LHCN-M2 (cell line): ENCODE results near the gene ASMTL. TPM values are rescaled to one million over a fixed set of nuclear protein-coding genes. Genes with fewer than 3 reads are reported as not detected.
"Not testable (repeated sequence)": the region's sequence is repeated elsewhere in the genome, so short reads cannot be mapped to it uniquely, and the experiment has no call there.

Experiments
- DNase-seq: peaks from one replicate; pipeline ENCODE4 v3.0.0-alpha.2; 2012; ENCODE audit warnings: low read depth
- polyA plus RNA-seq: library from polyadenylated mRNA; unstranded; fragments of >200 nt; gene quantifications from one replicate; pipeline ENCODE4 v1.2.1, GENCODE V29; 2012; ENCODE audit warnings: missing spikeins
- total RNA-seq: library from RNA; depleted of rRNA; stranded (reverse); fragments of >200 nt; gene quantifications from 2 replicates; pipeline ENCODE4 v1.2.3, GENCODE V29; 2014; rRNA removed

ASMTL gene
- total RNA-seq = 11.5 and 15.1 TPM in 2 replicates
- 28.1 TPM for polyA plus RNA-seq

- peak; percentile 95 for DNase-seq
These were observed at the start of gene ASMTL for GRCh38 chrX:1452516-1453394. Gene ASMTL, minus strand, starts transcription at chrX:1452909. Its CDS starts 69 bp downstream, at chrX:1452840.

DNA sequence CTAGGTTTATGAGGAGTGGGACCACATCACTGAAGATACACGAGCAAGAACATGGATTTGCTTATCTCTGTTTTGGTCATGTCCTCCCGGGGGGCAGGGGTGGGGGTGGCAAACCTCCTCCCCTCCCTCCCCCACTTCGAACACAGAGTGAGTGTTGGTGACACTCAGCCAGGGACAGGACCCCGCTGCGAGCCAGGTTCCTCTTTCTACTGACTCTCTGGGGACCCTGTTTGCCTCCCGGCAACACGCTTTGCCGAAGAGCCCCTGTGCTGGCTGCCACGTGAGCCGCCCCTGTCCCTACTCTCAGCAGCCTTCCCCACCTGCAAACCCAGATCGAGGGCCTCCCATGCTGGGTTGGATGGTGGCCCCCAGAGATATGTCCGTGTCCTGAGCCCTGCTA is 49.5 kb upstream of the ASMTL start:
- DNase-seq = no peak

GRCh38 chrX:1500701-1501624 is 48.3 kb upstream of the ASMTL start:
- DNase-seq = no peak

GRCh38 chrX:1496076-1496475 is 43.4 kb upstream of the ASMTL start:
- no peak for DNase-seq

DNA sequence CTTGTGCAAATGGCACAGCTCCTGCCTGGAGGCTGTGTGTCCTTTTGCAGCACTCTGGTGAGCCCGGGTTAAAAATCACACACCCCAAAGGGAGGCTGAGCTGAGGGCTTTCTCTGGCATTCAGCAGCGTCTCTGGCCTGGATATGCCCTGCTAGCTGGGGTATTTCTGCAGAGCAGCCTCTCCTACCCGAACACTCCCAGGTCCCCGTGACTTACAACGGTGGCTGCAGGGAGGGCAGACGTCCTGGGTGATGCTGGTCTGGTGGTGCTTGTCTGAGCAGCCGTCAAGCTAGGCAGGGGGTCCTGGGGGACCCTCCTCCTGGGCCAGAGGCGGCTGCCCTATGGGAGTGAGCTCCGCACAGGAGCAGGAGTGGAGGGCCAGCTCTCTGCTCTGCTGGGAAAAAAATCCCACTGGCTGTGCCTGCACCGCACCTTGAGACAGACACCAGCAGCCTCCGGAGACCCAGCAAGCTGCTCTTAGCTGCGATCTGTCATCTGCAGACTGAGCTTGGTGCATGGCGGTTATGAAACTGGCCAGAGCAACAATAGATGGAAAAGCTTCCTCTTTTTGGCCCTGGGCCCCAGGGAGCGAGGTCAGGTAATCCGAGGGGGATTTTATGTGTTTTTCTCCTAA is 41.3 kb upstream of the ASMTL start:
- no peak for DNase-seq

DNA sequence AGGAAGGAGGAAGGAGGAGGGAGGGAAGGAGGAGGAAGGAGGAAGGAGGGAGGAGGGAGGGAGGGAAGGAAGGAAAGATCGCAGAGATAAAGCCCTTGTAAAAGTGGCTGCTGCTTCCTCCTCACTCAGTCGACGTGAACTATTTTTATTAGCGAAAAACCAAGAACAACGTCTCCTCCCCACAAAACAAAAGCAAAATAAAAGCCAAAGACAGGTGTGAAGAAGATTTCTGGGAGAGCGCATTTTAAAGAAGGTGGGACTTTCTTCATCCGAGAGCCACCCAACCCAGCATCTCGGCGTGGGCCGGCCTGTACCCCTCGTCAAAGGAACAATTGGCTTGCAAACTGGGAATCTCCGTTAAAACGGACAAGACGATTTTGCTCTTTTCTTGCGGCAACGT is 40.7 kb upstream of the ASMTL start:
- no peak for DNase-seq

DNA sequence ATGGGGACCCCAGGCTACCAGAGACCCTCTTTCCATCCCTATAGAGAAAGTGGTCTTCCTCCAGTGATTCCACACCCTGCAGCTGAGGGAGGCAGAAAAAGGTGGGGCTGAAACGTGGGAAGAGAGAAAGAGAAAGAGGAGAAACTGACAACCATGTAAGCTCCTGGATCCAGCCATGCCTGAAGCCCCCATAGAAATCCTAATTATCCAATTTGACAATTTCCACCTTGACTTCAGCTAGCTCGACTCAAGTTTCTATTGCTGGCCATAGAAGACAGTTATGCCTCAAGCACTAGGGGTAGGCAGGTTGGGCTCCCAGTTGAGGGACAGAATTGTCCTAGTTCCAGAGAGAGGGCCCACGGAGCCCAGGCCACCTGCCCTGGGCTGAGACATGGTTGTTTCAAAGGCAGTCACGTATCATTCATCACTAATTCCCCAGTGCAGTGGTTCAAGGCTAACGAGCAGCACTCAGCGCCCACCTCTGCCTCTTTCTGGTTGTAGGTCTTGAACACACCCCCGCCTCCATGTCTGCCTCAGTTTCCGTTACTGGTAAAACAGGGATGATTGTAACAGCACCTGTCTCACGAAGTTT is 39.8 kb upstream of the ASMTL start:
- DNase-seq = no peak

- DNase-seq = peak; percentile 21
These were observed 39.2 kb upstream of the ASMTL start for GRCh38 chrX:1491851-1492349.

DNA sequence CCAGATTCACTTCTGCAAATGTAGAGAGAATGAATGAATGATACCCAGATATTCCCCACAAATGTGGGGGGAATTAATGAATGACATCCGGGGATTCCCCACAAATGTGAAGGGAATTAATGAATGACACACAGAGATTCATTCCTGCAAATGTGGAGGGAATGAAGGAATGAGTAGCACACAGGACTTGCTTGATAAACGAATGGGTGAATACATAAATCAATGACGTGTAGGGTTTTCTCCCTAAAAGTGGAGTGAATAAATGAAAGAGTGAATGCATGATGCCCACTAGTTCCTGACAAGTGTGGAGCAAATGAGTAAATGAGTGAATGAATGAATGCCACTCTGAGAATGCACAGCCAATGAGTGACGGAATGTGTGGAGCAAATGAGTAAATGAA is 38.5 kb upstream of the ASMTL start:
- DNase-seq = not testable (repeated sequence)

- DNase-seq = not testable (repeated sequence)
These were observed 38.0 kb upstream of the ASMTL start for GRCh38 chrX:1490723-1491122.

DNA sequence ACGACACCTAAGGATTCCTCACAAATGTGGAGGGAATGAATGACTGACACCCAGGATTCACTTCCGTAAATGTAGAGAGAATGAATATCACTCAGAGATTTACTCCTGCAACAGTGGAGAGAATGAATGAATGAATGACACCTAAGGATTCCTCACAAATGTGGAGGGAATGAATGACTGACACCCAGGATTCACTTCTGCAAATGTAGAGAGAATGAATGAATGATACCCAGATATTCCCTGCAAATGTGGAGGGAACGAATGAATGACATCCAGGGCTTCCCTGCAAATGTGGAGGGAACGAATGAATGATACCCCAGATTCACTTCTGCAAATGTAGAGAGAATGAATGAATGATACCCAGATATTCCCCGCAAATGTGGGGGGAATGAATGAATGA is 36.6 kb upstream of the ASMTL start:
- not testable (repeated sequence) for DNase-seq

GRCh38 chrX:1488745-1489144 is 36.0 kb upstream of the ASMTL start:
- no peak for DNase-seq

GRCh38 chrX:1488141-1488540 is 35.4 kb upstream of the ASMTL start:
- no peak for DNase-seq

- no peak for DNase-seq
These were observed 34.7 kb upstream of the ASMTL start for GRCh38 chrX:1487401-1487800.

DNA sequence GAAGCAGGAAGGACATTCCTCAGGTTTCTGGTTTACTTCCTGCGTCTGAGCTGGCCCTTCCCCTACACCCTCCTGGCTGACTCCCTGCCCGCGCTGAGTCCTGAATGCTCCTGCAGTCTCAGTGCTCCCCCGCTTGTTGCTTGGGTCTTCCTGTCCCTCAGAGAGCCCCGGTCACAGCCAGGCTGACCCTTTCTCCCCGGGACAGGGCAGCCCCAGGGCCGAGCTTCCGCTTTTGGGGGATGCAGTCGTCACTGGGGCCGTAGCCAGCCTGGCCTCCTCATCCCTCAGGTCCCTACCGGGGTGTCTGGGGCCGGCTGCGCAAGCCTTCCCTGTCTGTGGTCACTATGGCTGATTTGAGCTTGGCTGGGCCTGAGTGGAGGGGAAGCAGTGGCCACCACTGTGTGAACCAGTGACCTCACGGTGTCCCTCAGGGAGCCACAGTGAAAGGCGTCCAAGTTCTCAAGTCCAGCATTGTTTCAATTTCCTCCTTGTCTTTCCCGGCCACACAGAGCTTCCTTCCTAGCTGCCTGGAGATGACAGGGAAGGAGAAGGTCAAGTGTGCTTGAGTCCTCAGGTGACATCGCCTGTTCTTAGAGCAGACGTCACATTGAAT is 34.1 kb upstream of the ASMTL start:
- no peak for DNase-seq

GRCh38 chrX:1486177-1486576 is 33.5 kb upstream of the ASMTL start:
- no peak for DNase-seq

GRCh38 chrX:1485033-1485432 is 32.3 kb upstream of the ASMTL start:
- no peak for DNase-seq

GRCh38 chrX:1484638-1485019 is 31.9 kb upstream of the ASMTL start:
- DNase-seq = no peak

GRCh38 chrX:1483843-1484637 is 31.3 kb upstream of the ASMTL start:
- no peak for DNase-seq

DNA sequence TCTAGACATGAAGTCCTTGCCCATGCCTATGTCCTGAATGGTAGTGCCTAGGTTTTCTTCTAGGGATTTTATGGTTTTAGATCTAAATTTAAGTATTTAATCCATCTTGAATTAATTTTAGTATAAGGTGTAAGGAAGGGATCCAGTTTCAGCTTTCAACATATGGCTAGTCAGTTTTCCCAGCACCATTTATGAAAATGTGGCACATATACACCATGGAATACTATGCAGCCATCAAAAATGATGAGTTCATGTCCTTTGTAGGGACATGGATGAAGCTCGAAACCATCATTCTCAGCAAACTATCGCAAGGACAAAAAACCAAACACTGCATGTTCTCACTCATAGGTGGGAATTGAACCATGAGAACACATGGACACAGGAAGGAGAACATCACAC is 29.8 kb upstream of the ASMTL start:
- not testable (repeated sequence) for DNase-seq
